H1 (cell line): Measurements from ENCODE around the gene ARF6. TPM values are rescaled to one million over a fixed set of nuclear protein-coding genes. Genes with fewer than 3 reads are reported as not detected.

Experiments used
- CTCF ChIA-PET: fragments of 300-600 bp; sonication (Branson Sonifier 250); formaldehyde crosslinking; loops from one replicate; lab custom pipeline; 2021; ENCODE audit not compliant: partially characterized antibody; lab: Charles Lee
- POLR2A ChIA-PET: fragments of 300-600 bp; sonication (Branson Sonifier 250); formaldehyde crosslinking; loops from one replicate; lab custom pipeline; 2021; ENCODE audit warnings: inconsistent platforms; ENCODE audit not compliant: partially characterized antibody; lab: Charles Lee
- DNase-seq, 2 experiments: peaks; one replicate each; pipeline versions ENCODE4 v3.0.0 to v3.0.0-alpha.2; 2010 to 2022; ENCODE audit warnings: low spot score in 2 of 2, low read depth in 1 of 2, mixed read lengths in 1 of 2
- FAIRE-seq: peaks from 2 replicates; lab custom pipeline; 2011; peaks lifted over from hg19 to GRCh38; lab: Jason Lieb, UNC
- H2AFZ ChIP-seq: 2 replicates; pipeline ENCODE4 v1.8.1; 2012; ENCODE audit warnings: low read length, inconsistent platforms
- H2AK5ac ChIP-seq: 2 replicates; pipeline ENCODE4 v1.6.1; 2013; ENCODE audit warnings: low read depth, low read length
- H2BK120ac ChIP-seq: replicated peaks from 2 replicates; pipeline ENCODE3; 2013; ENCODE audit warnings: low read depth, low read length, inconsistent platforms
- H2BK12ac ChIP-seq: 2 replicates; pipeline ENCODE4 v1.6.1; 2013; ENCODE audit warnings: low read depth, low read length
- H2BK15ac ChIP-seq: 2 replicates; pipeline ENCODE4 v1.6.1; 2013; ENCODE audit warnings: low read length
- H2BK20ac ChIP-seq: 2 replicates; pipeline ENCODE4 v1.6.1; 2013; ENCODE audit warnings: low read length
- H2BK5ac ChIP-seq: 2 replicates; pipeline ENCODE4 v1.6.1; 2013; ENCODE audit warnings: low read depth, low read length
- H3K14ac ChIP-seq: 2 replicates; pipeline ENCODE4 v1.6.1; 2013; ENCODE audit warnings: inconsistent platforms; ENCODE audit not compliant: insufficient read length
- H3K18ac ChIP-seq: 2 replicates; pipeline ENCODE4 v1.6.1; 2013; ENCODE audit warnings: low read length; ENCODE audit errors: extremely low read depth
- H3K23ac ChIP-seq: 2 replicates; pipeline ENCODE4 v1.6.1; 2013; ENCODE audit warnings: inconsistent platforms; ENCODE audit not compliant: insufficient read length
- H3K23me2 ChIP-seq: 2 replicates; pipeline ENCODE4 v1.6.1; 2013; ENCODE audit warnings: low read depth, low read length
- H3K27ac ChIP-seq: 2 replicates; pipeline ENCODE4 v1.6.1; 2011; ENCODE audit warnings: low read depth, low read length, inconsistent platforms
- H3K27me3 ChIP-seq, 4 experiments: replicated peaks in 1 of 4; 1 replicate in 1 of 4; 2 replicates in 3 of 4; pipeline versions ENCODE4 v1.6.1 to v1.8.1; 2011 to 2013; ENCODE audit warnings: low read length in 3 of 4, mild to moderate bottlenecking in 3 of 4, inconsistent platforms in 2 of 4, mixed read lengths in 2 of 4, moderate library complexity in 1 of 4; ENCODE audit not compliant: control insufficient read depth in 3 of 4, insufficient read depth in 3 of 4; ENCODE audit errors: extremely low read depth in 1 of 4
- H3K36me3 ChIP-seq, 4 experiments: 2 replicates each; pipeline versions ENCODE4 v1.6.1 to v1.8.1; 2011 to 2013; ENCODE audit warnings: mild to moderate bottlenecking in 4 of 4, low read length in 3 of 4, moderate library complexity in 2 of 4, control low read depth in 1 of 4, inconsistent platforms in 1 of 4; ENCODE audit not compliant: insufficient read depth in 4 of 4, control insufficient read depth in 2 of 4
- H3K4ac ChIP-seq: replicated peaks from 2 replicates; pipeline ENCODE3; 2013; ENCODE audit warnings: low read length, low read depth, mixed read lengths, inconsistent platforms; ENCODE audit not compliant: insufficient read length
- H3K4me1 ChIP-seq, 4 experiments: replicated peaks in 1 of 4; 1 replicate in 1 of 4; 2 replicates in 3 of 4; pipeline versions ENCODE4 v1.6.1 to v1.8.1; 2011 to 2013; ENCODE audit warnings: low read length in 3 of 4, inconsistent platforms in 2 of 4, mixed read lengths in 1 of 4; ENCODE audit not compliant: insufficient read depth in 4 of 4, control insufficient read depth in 3 of 4
- H3K4me2 ChIP-seq, 2 experiments: 2 replicates each; pipeline versions ENCODE4 v1.6.1 to v1.8.1; 2011 to 2013; ENCODE audit warnings: low read depth in 2 of 2, low read length in 2 of 2, control low read depth in 1 of 2, inconsistent platforms in 1 of 2, mild to moderate bottlenecking in 1 of 2; ENCODE audit not compliant: insufficient read depth in 1 of 2
- H3K4me3 ChIP-seq, 4 experiments: fragments of 200-600, 300-600 bp in 1 of 4; sonication (generic), shearing (Covaris generic), sonication (Bioruptor Twin) in 1 of 4; 2 replicates each; pipeline versions ENCODE4 v1.5.1 to v1.8.1; 2011 to 2016; ENCODE audit warnings: low read length in 4 of 4, low read depth in 3 of 4, control low read depth in 2 of 4, inconsistent platforms in 2 of 4, mild to moderate bottlenecking in 2 of 4, mixed read lengths in 1 of 4, moderate library complexity in 1 of 4; ENCODE audit not compliant: insufficient read depth in 2 of 4; ENCODE audit errors: extremely low read depth in 1 of 4
- H3K56ac ChIP-seq: replicated peaks from 2 replicates; pipeline ENCODE3; 2013; ENCODE audit warnings: low read depth, mild to moderate bottlenecking, mixed read lengths, low read length, inconsistent platforms; ENCODE audit not compliant: insufficient read length
- H3K79me1 ChIP-seq: 2 replicates; pipeline ENCODE4 v1.6.1; 2013; ENCODE audit warnings: low read depth, low read length, control low read depth
- H3K79me2 ChIP-seq, 2 experiments: 2 replicates each; pipeline versions ENCODE4 v1.6.1 to v1.8.1; 2012 to 2013; ENCODE audit warnings: low read length in 2 of 2, mild to moderate bottlenecking in 2 of 2, inconsistent platforms in 1 of 2; ENCODE audit not compliant: insufficient read depth in 2 of 2, control insufficient read depth in 1 of 2
- H3K9ac ChIP-seq, 4 experiments: replicated peaks in 1 of 4; 1 replicate in 1 of 4; 2 replicates in 3 of 4; pipeline versions ENCODE4 v1.6.1 to v1.8.1; 2011 to 2013; ENCODE audit warnings: low read depth in 3 of 4, low read length in 3 of 4, control low read depth in 2 of 4, mild to moderate bottlenecking in 2 of 4, moderate library complexity in 2 of 4, inconsistent platforms in 1 of 4; ENCODE audit errors: extremely low read depth in 1 of 4
- H3K9me3 ChIP-seq, 2 experiments: 2 replicates each; pipeline versions ENCODE4 v1.6.1 to v1.8.1; 2012 to 2013; ENCODE audit warnings: mild to moderate bottlenecking in 2 of 2, moderate library complexity in 2 of 2, control low read depth in 1 of 2, inconsistent platforms in 1 of 2, low read depth in 1 of 2, low read length in 1 of 2, mixed read lengths in 1 of 2; ENCODE audit not compliant: insufficient read depth in 2 of 2
- H4K20me1 ChIP-seq, 2 experiments: replicated peaks in 1 of 2; 2 replicates each; pipeline versions ENCODE3 to v1.8.1; 2011 to 2013; ENCODE audit warnings: inconsistent platforms in 2 of 2, low read length in 2 of 2, mild to moderate bottlenecking in 1 of 2; ENCODE audit not compliant: insufficient read depth in 2 of 2, control insufficient read depth in 1 of 2
- H4K5ac ChIP-seq: 2 replicates; pipeline ENCODE4 v1.6.1; 2013; ENCODE audit warnings: low read length, low read depth, mixed read lengths, inconsistent platforms; ENCODE audit not compliant: insufficient read length
- H4K8ac ChIP-seq: 2 replicates; pipeline ENCODE4 v1.8.0; 2013; ENCODE audit warnings: mild to moderate bottlenecking, moderate library complexity, low read length, inconsistent platforms; ENCODE audit not compliant: insufficient read depth; ENCODE audit errors: extremely low read depth
- H4K91ac ChIP-seq: replicated peaks from 2 replicates; pipeline ENCODE3; 2013; ENCODE audit warnings: low read length, mixed read lengths, inconsistent platforms; ENCODE audit not compliant: insufficient read length
- CHD2 ChIP-seq: IDR thresholded peaks from 2 replicates; pipeline ENCODE4 v1.6.1; 2012; ENCODE audit warnings: low read length, improper control_type of control experiment
- CREB1 ChIP-seq: IDR thresholded peaks from 2 replicates; pipeline ENCODE4 v1.6.1; 2012; ENCODE audit warnings: inconsistent platforms
- POLR2AphosphoS5 ChIP-seq: IDR thresholded peaks from 2 replicates; pipeline ENCODE4 v1.6.1; 2011; ENCODE audit warnings: low read depth, low read length
- SIN3A ChIP-seq, 2 experiments: IDR thresholded peaks in 1 of 2; conservative IDR thresholded peaks in 1 of 2; 2 replicates each; pipeline ENCODE4 v1.6.1; 2011 to 2012; ENCODE audit warnings: low read length in 2 of 2, improper control_type of control experiment in 1 of 2, low read depth in 1 of 2, mild to moderate bottlenecking in 1 of 2
- SP1 ChIP-seq: IDR thresholded peaks from 2 replicates; pipeline ENCODE4 v1.6.1; 2011; ENCODE audit warnings: low read depth, low read length
- SP2 ChIP-seq: IDR thresholded peaks from 2 replicates; pipeline ENCODE4 v1.6.1; 2012; ENCODE audit warnings: mild to moderate bottlenecking, low read length, inconsistent platforms
- SP4 ChIP-seq: IDR thresholded peaks from 2 replicates; pipeline ENCODE4 v1.6.1; 2012; ENCODE audit warnings: low read length, inconsistent platforms
- SRF ChIP-seq: IDR thresholded peaks from 2 replicates; pipeline ENCODE4 v1.6.1; 2011; ENCODE audit warnings: mild to moderate bottlenecking, low read depth, low read length, moderate library complexity
- SUZ12 ChIP-seq: fragments of 200-600 bp; sonication (generic); IDR thresholded peaks from 2 replicates; pipeline ENCODE4 v1.6.1; 2012; ENCODE audit warnings: mild to moderate bottlenecking, inconsistent platforms, low read length, moderate library complexity, mixed read lengths
- TBP ChIP-seq: IDR thresholded peaks from 2 replicates; pipeline ENCODE4 v1.6.1; 2011; ENCODE audit warnings: low read depth, low read length, improper control_type of control experiment
- WGBS, 2 experiments: shearing (Covaris generic) in 1 of 2; methylation state at CpG; one replicate each; pipeline versions ENCODE4 v1.1.6 to v1.1.7; 2013 to 2015; ENCODE audit warnings: low lambda C conversion rate in 2 of 2, mixed read lengths in 2 of 2, inconsistent platforms in 1 of 2, low coverage in 1 of 2, missing lambda C conversion rate in 1 of 2; ENCODE audit not compliant: insufficient replicate concordance in 2 of 2, insufficient coverage in 1 of 2, insufficient read length in 1 of 2; ENCODE audit errors: extremely low coverage in 1 of 2, missing lambda C conversion rate in 1 of 2; 5-methylcytosine and 5-hydroxymethylcytosine counted together
- polyA plus RNA-seq, 7 experiments: library from polyadenylated mRNA; depleted of rRNA in 3 of 7; stranded (reverse) in 5 of 7; unstranded in 2 of 7; fragments of >200 nt in 5 of 7; fragments of 200-250 nt in 2 of 7; gene quantifications; 1 replicate in 5 of 7; 2 replicates in 1 of 7; 4 replicates in 1 of 7; pipeline versions ENCODE4 v1.2.1 to v1.2.3, GENCODE V29; 2011 to 2013; ENCODE audit warnings: missing spikeins in 2 of 7, mixed read lengths in 2 of 7
- total RNA-seq: library from RNA; stranded (reverse); fragmentation: NEBNext Ultra II Directional; extraction: Animal tissue kit (Norgen Biotek cat#: 25700); gene quantifications from 2 replicates; pipeline ENCODE4 v1.2.1, GENCODE V29; 2021
- TF ChIP-seq, protein P1 (sequence below): IDR thresholded peaks from 2 replicates; pipeline ENCODE4 v1.6.1; 2011; ENCODE audit warnings: low read depth, mild to moderate bottlenecking, low read length; ENCODE audit not compliant: insufficient read depth
- TF ChIP-seq, protein P2 (sequence below): IDR thresholded peaks from 2 replicates; pipeline ENCODE4 v1.6.1; 2011; ENCODE audit warnings: low read length, improper control_type of control experiment

ARF6 gene
- total and polyA plus RNA-seq, 2 of the 8 experiments (the other 6 are each of a cell fraction or from before 2014, with no cell fraction given): 17.2 to 56.7 TPM

DNA sequence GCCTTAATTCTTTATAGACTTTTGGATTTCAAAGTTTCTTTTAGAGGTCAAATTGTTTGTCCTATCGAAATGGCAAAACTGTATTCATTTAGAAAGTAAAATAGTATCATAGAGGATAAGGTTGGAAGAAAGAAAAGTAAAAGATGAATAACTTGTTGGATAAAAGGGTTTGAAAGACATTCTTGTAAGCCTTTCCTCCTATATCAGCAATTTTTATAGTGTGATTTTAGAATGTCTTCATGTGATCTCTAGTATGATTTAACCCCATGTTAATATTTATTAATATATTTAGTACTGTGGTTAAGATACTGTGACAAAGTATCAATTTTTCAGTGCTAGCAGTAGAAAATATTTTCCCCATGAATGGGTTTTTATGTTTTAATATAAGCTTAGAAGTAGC is 4.5 kb downstream of the ARF6 start:
- H4K5ac ChIP-seq: no peak overlapping the region
- H2BK5ac ChIP-seq: no peak overlapping the region
- no peaks in the 10 kb centered on the region for H3K9me3 ChIP-seq
- no peak overlapping the region for H3K4ac ChIP-seq
- POLR2A ChIA-PET: interaction anchor here (2.1 kb wide), 1 partner anchor 36 kb away, joined by 6 read pairs; no protein-coding TSS in a partner anchor
- H3K36me3 ChIP-seq: peaks cover 0 to 17% (median 0%) of the 10 kb centered on the region in 4 experiments; a peak in 1 of 8 replicates
- H2BK20ac ChIP-seq: no peak overlapping the region
- no peak overlapping the region for H3K56ac ChIP-seq
- H3K9ac ChIP-seq: no peak overlapping the region
- H4K91ac ChIP-seq: no peak overlapping the region
- H3K79me2 ChIP-seq: peaks cover 8 to 49% of the 10 kb centered on the region in 2 experiments
- H2BK12ac ChIP-seq: no peak overlapping the region
- peaks cover 8 to 14% of the 10 kb centered on the region in 2 experiments for H4K20me1 ChIP-seq
- H2AK5ac ChIP-seq: no peak overlapping the region
- no peak overlapping the region for H2AFZ ChIP-seq
- H3K4me3 ChIP-seq: no peak overlapping the region
- H3K23me2 ChIP-seq: peaks cover 3% of the 10 kb centered on the region; the same call in 1 of the 2 replicates
- CTCF ChIA-PET: no interaction called here
- H3K14ac ChIP-seq: no peak overlapping the region
- H3K79me1 ChIP-seq: no peaks in the 10 kb centered on the region
- H3K23ac ChIP-seq: no peak overlapping the region
- no peak overlapping the region for H3K18ac ChIP-seq
- H3K27me3 ChIP-seq: no peaks in the 10 kb centered on the region
- FAIRE-seq (no peak), DNase-seq (no peak)
- H3K4me2 ChIP-seq: no peak overlapping the region
- WGBS, 2 experiments: 89% methylated on average over 1 of the region's 1 CpG; no CpG with 5 or more reads in 1 of the 2 experiments
- H2BK15ac ChIP-seq: no peak overlapping the region
- H2BK120ac ChIP-seq: no peak overlapping the region
- H3K27ac ChIP-seq: no peak overlapping the region
- H3K4me1 ChIP-seq: no peaks in the 10 kb centered on the region; a peak in 1 of 7 replicates
- no peak overlapping the region for H4K8ac ChIP-seq
- TF ChIP-seq CREB1 (no peak), SUZ12 (no peak), SP2 (no peak), TBP (no peak), SRF (no peak), SIN3A (conservative IDR thresholded peaks at IDR 0.05 in 1 of 2, IDR thresholded peaks at IDR 0.05 in 1 of 2; ENCODE audit: low read depth in 1 of 2, low read length in 2 of 2) (no peak), SP4 (no peak), CHD2 (no peak), POLR2AphosphoS5 (no peak), SP1 (no peak)
- TF ChIP-seq, protein P1, sequence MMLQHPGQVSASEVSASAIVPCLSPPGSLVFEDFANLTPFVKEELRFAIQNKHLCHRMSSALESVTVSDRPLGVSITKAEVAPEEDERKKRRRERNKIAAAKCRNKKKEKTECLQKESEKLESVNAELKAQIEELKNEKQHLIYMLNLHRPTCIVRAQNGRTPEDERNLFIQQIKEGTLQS: no peak
- TF ChIP-seq, protein P2, sequence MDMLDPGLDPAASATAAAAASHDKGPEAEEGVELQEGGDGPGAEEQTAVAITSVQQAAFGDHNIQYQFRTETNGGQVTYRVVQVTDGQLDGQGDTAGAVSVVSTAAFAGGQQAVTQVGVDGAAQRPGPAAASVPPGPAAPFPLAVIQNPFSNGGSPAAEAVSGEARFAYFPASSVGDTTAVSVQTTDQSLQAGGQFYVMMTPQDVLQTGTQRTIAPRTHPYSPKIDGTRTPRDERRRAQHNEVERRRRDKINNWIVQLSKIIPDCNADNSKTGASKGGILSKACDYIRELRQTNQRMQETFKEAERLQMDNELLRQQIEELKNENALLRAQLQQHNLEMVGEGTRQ: no peak
